ENCODE measurements around the gene SMIM7.

Gene SMIM7

GRCh38 chr19:16640951-16641350 lies 19.0 kb downstream of the SMIM7 start:
- Histone ChIP-seq H3K36me3 (peaks cover 63% of the 10 kb centered on the region), H3K27me3 (no peaks in the 10 kb centered on the region)
- TF ChIP-seq CTCF (IDR thresholded peaks at IDR 0.05; ENCODE audit: low read depth, low read length), result no peak

GRCh38 chr19:16638666-16639065 lies 21.3 kb downstream of the SMIM7 start:
- H3K4me3 ChIP-seq (ENCODE audit: low read depth, low read length), result no peak overlapping the region
- no peak for DNase-seq
- H3K9me3 ChIP-seq, result no peaks in the 10 kb centered on the region
- H3K27me3 ChIP-seq, result no peaks in the 10 kb centered on the region
- no peaks in the 10 kb centered on the region for H3K4me1 ChIP-seq
- H3K36me3 ChIP-seq, result peaks cover 48% of the 10 kb centered on the region
- no peak for TF ChIP-seq CTCF (IDR thresholded peaks at IDR 0.05; ENCODE audit: low read depth, low read length)

More at GRCh38 chr19:16640951-16641350, 19.0 kb downstream of the SMIM7 start:
- no peaks in the 10 kb centered on the region for H3K4me1 ChIP-seq
- no peaks in the 10 kb centered on the region for H3K9me3 ChIP-seq
- H3K4me3 ChIP-seq (ENCODE audit: low read depth, low read length), result no peak overlapping the region
- DNase-seq, result no peak

- H3K36me3 ChIP-seq, result peaks cover 43% of the 10 kb centered on the region
- H3K9me3 ChIP-seq, result no peaks in the 10 kb centered on the region
- no peak for DNase-seq
Observed at GRCh38 chr19:16637535-16637934, 22.4 kb downstream of the SMIM7 start.

GRCh38 chr19:16631465-16631864 lies 28.5 kb downstream of the SMIM7 start:
- H3K4me1 ChIP-seq, result no peaks in the 10 kb centered on the region; the same call in 1 of the 2 replicates
- H3K4me3 ChIP-seq (ENCODE audit: low read depth, low read length), result no peak overlapping the region
- peaks cover 19% of the 10 kb centered on the region for H3K36me3 ChIP-seq
- DNase-seq, result no peak
- TF ChIP-seq CTCF (IDR thresholded peaks at IDR 0.05; ENCODE audit: low read depth, low read length), result no peak
- H3K27me3 ChIP-seq, result no peaks in the 10 kb centered on the region
- H3K9me3 ChIP-seq, result no peaks in the 10 kb centered on the region

More at GRCh38 chr19:16637535-16637934, 22.4 kb downstream of the SMIM7 start:
- no peak for TF ChIP-seq CTCF (IDR thresholded peaks at IDR 0.05; ENCODE audit: low read depth, low read length)
- H3K4me3 ChIP-seq (ENCODE audit: low read depth, low read length), result no peak overlapping the region
- H3K4me1 ChIP-seq, result no peaks in the 10 kb centered on the region
- no peaks in the 10 kb centered on the region for H3K27me3 ChIP-seq

GRCh38 chr19:16628984-16629691 lies 30.8 kb downstream of the SMIM7 start:
- no peak for TF ChIP-seq CTCF (IDR thresholded peaks at IDR 0.05; ENCODE audit: low read depth, low read length)
- Histone ChIP-seq H3K27me3 (no peaks in the 10 kb centered on the region), H3K9me3 (no peaks in the 10 kb centered on the region), H3K4me3 (ENCODE audit: low read depth, low read length) (peak overlapping the region; percentile 84), H3K36me3 (peaks cover 19% of the 10 kb centered on the region), H3K4me1 (no peaks in the 10 kb centered on the region; the same call in 1 of the 2 replicates)
- DNase-seq, result peak; percentile 30

Measured in BE2C (cell line).